ENCODE results near the gene ANKRD30A. TPM values are rescaled to one million over a fixed set of nuclear protein-coding genes. Genes with fewer than 3 reads are reported as not detected.

ANKRD30A gene
- total RNA-seq, 1 experiment from 2014 or later, result not detected

GRCh38 chr10:37225163-37225562 is 99.8 kb downstream of the ANKRD30A start:
- intact Hi-C loops (cut with micrococcal nuclease; ENCODE audit: unreplicated experiment), result no loop called here
- no peaks in the 10 kb centered on the region for H3K9me3 ChIP-seq (ENCODE audit: low read depth, low read length, poor library complexity, severe bottlenecking)

GRCh38 chr10:37226524-37226923 is 101.1 kb downstream of the ANKRD30A start:
- TF ChIP-seq EZH2 (IDR thresholded peaks at IDR 0.05; ENCODE audit: borderline replicate concordance, low read depth, low read length, poor library complexity, severe bottlenecking), result no peak
- no peak for TF ChIP-seq CTCF (conservative IDR thresholded peaks at IDR 0.05; ENCODE audit: low read depth, low read length)
- intact Hi-C loops (cut with micrococcal nuclease; ENCODE audit: unreplicated experiment), result no loop called here
- BruUV-seq (replicated peaks), result no TSS peak

More at GRCh38 chr10:37225163-37225562, 99.8 kb downstream of the ANKRD30A start:
- POLR2A ChIA-PET (ENCODE audit: low non-redundant PET), result no interaction called here
- no peak for DNase-seq (ENCODE audit: low spot score)
- CTCF ChIA-PET, result no interaction called here
- no TSS peak for BruUV-seq (replicated peaks)
- no peaks in the 10 kb centered on the region for H3K27me3 ChIP-seq (replicated peaks; ENCODE audit: insufficient read depth, low read depth, low read length, poor library complexity)
- H3K36me3 ChIP-seq (ENCODE audit: insufficient read depth, low read length, poor library complexity, severe bottlenecking), result no peaks in the 10 kb centered on the region
- no peak for TF ChIP-seq EZH2 (IDR thresholded peaks at IDR 0.05; ENCODE audit: borderline replicate concordance, low read depth, low read length, poor library complexity, severe bottlenecking)
- no peak for TF ChIP-seq CTCF (conservative IDR thresholded peaks at IDR 0.05; ENCODE audit: low read depth, low read length)
- no peak overlapping the region for H3K27ac ChIP-seq (ENCODE audit: low read depth, low read length, poor library complexity, severe bottlenecking)
- H3K4me1 ChIP-seq (ENCODE audit: insufficient read depth, low read length, poor library complexity, severe bottlenecking), result no peaks in the 10 kb centered on the region
- no peak overlapping the region for H3K4me3 ChIP-seq (ENCODE audit: low read depth, low read length, poor library complexity, severe bottlenecking)

GRCh38 chr10:37234692-37235091 is 109.3 kb downstream of the ANKRD30A start:
- H3K4me1 ChIP-seq (ENCODE audit: insufficient read depth, low read length, poor library complexity, severe bottlenecking), result no peaks in the 10 kb centered on the region
- TF ChIP-seq CTCF (conservative IDR thresholded peaks at IDR 0.05; ENCODE audit: low read depth, low read length), result no peak
- no peak for TF ChIP-seq EZH2 (IDR thresholded peaks at IDR 0.05; ENCODE audit: borderline replicate concordance, low read depth, low read length, poor library complexity, severe bottlenecking)
- H3K4me3 ChIP-seq (ENCODE audit: low read depth, low read length, poor library complexity, severe bottlenecking), result no peak overlapping the region
- no peaks in the 10 kb centered on the region for H3K27me3 ChIP-seq (replicated peaks; ENCODE audit: insufficient read depth, low read depth, low read length, poor library complexity)
- no TSS peak for BruUV-seq (replicated peaks)
- H3K27ac ChIP-seq (ENCODE audit: low read depth, low read length, poor library complexity, severe bottlenecking), result no peak overlapping the region
- H3K9me3 ChIP-seq (ENCODE audit: low read depth, low read length, poor library complexity, severe bottlenecking), result no peaks in the 10 kb centered on the region
- no peak for DNase-seq (ENCODE audit: low spot score)
- ChIA-PET CTCF (no interaction called here), POLR2A (ENCODE audit: low non-redundant PET) (no interaction called here)
- no peaks in the 10 kb centered on the region for H3K36me3 ChIP-seq (ENCODE audit: insufficient read depth, low read length, poor library complexity, severe bottlenecking)
- intact Hi-C loops (cut with micrococcal nuclease; ENCODE audit: unreplicated experiment), result no loop called here

More at GRCh38 chr10:37226524-37226923, 101.1 kb downstream of the ANKRD30A start:
- DNase-seq (ENCODE audit: low spot score), result no peak
- Histone ChIP-seq H3K4me3 (ENCODE audit: low read depth, low read length, poor library complexity, severe bottlenecking) (no peak overlapping the region), H3K27me3 (replicated peaks; ENCODE audit: insufficient read depth, low read depth, low read length, poor library complexity) (no peaks in the 10 kb centered on the region), H3K9me3 (ENCODE audit: low read depth, low read length, poor library complexity, severe bottlenecking) (no peaks in the 10 kb centered on the region), H3K36me3 (ENCODE audit: insufficient read depth, low read length, poor library complexity, severe bottlenecking) (no peaks in the 10 kb centered on the region), H3K27ac (ENCODE audit: low read depth, low read length, poor library complexity, severe bottlenecking) (no peak overlapping the region), H3K4me1 (ENCODE audit: insufficient read depth, low read length, poor library complexity, severe bottlenecking) (no peaks in the 10 kb centered on the region)
- ChIA-PET CTCF (no interaction called here), POLR2A (ENCODE audit: low non-redundant PET) (no interaction called here)

Data from A673 (cell line).